ENCODE results near the gene MRPS11. TPM values are rescaled to one million over a fixed set of nuclear protein-coding genes. Genes with fewer than 3 reads are reported as not detected.

Gene MRPS11
- total RNA-seq, 1 donor from 2014 or later, result 38.1 TPM

GRCh38 chr15:88448991-88449461 is 18.5 kb upstream of the MRPS11 start:
- Mint-ChIP-seq H3K4me3 (ENCODE audit: unreplicated experiment) (no peak overlapping the region), H3K4me1 (ENCODE audit: low read depth) (no peaks in the 10 kb centered on the region), H3K36me3 (ENCODE audit: low read depth) (no peaks in the 10 kb centered on the region), H3K27ac (ENCODE audit: unreplicated experiment) (no peak overlapping the region), H3K9me3 (ENCODE audit: low read depth) (peaks cover 13% of the 10 kb centered on the region), H3K27me3 (ENCODE audit: low read depth) (peaks cover 36% of the 10 kb centered on the region)
- TF ChIP-seq CTCF (IDR thresholded peaks at IDR 0.05), result no peak
- DNase-seq (ENCODE audit: low spot score), result no peak

- no peaks in the 10 kb centered on the region for H3K4me1 Mint-ChIP-seq (ENCODE audit: low read depth)
- H3K36me3 Mint-ChIP-seq (ENCODE audit: low read depth), result no peaks in the 10 kb centered on the region
- TF ChIP-seq CTCF (IDR thresholded peaks at IDR 0.05), result no peak
- DNase-seq (ENCODE audit: low spot score), result no peak
- peaks cover 7% of the 10 kb centered on the region for H3K9me3 Mint-ChIP-seq (ENCODE audit: low read depth)
- no peak overlapping the region for H3K4me3 Mint-ChIP-seq (ENCODE audit: unreplicated experiment)
- H3K27ac Mint-ChIP-seq (ENCODE audit: unreplicated experiment), result no peak overlapping the region
- H3K27me3 Mint-ChIP-seq (ENCODE audit: low read depth), result peaks cover 33% of the 10 kb centered on the region
Observed at GRCh38 chr15:88449581-88449980, 17.9 kb upstream of the MRPS11 start.

- Mint-ChIP-seq H3K4me1 (ENCODE audit: low read depth) (no peaks in the 10 kb centered on the region), H3K27me3 (ENCODE audit: low read depth) (peaks cover 32% of the 10 kb centered on the region), H3K9me3 (ENCODE audit: low read depth) (peaks cover 3% of the 10 kb centered on the region), H3K4me3 (ENCODE audit: unreplicated experiment) (no peak overlapping the region), H3K36me3 (ENCODE audit: low read depth) (no peaks in the 10 kb centered on the region), H3K27ac (ENCODE audit: unreplicated experiment) (no peak overlapping the region)
- TF ChIP-seq CTCF (IDR thresholded peaks at IDR 0.05), result peak; percentile 81
- DNase-seq (ENCODE audit: low spot score), result no peak
Observed at GRCh38 chr15:88450125-88450798, 17.2 kb upstream of the MRPS11 start.

- no peaks in the 10 kb centered on the region for H3K9me3 Mint-ChIP-seq (ENCODE audit: low read depth)
- peaks cover 2% of the 10 kb centered on the region for H3K36me3 Mint-ChIP-seq (ENCODE audit: low read depth)
- peaks cover 10% of the 10 kb centered on the region for H3K27me3 Mint-ChIP-seq (ENCODE audit: low read depth)
- TF ChIP-seq CTCF (IDR thresholded peaks at IDR 0.05), result no peak
- H3K4me3 Mint-ChIP-seq (ENCODE audit: unreplicated experiment), result no peak overlapping the region
- H3K4me1 Mint-ChIP-seq (ENCODE audit: low read depth), result no peaks in the 10 kb centered on the region
- H3K27ac Mint-ChIP-seq (ENCODE audit: unreplicated experiment), result no peak overlapping the region
- no peak for DNase-seq (ENCODE audit: low spot score)
Observed at GRCh38 chr15:88453651-88454050, 13.9 kb upstream of the MRPS11 start.

GRCh38 chr15:88454236-88454635 is 13.3 kb upstream of the MRPS11 start:
- no peak for TF ChIP-seq CTCF (IDR thresholded peaks at IDR 0.05)
- no peak overlapping the region for H3K4me3 Mint-ChIP-seq (ENCODE audit: unreplicated experiment)
- no peak for DNase-seq (ENCODE audit: low spot score)
- no peaks in the 10 kb centered on the region for H3K9me3 Mint-ChIP-seq (ENCODE audit: low read depth)
- no peak overlapping the region for H3K27ac Mint-ChIP-seq (ENCODE audit: unreplicated experiment)
- H3K4me1 Mint-ChIP-seq (ENCODE audit: low read depth), result no peaks in the 10 kb centered on the region
- peaks cover 10% of the 10 kb centered on the region for H3K27me3 Mint-ChIP-seq (ENCODE audit: low read depth)
- peaks cover 2% of the 10 kb centered on the region for H3K36me3 Mint-ChIP-seq (ENCODE audit: low read depth)

Data from chondrocyte (in vitro differentiated cells).